Subcutaneous abdominal adipose tissue (tissue), 5 donors: ENCODE measurements around the gene ANO10.
"Not testable (repeated sequence)": the region's sequence is repeated elsewhere in the genome, so short reads cannot be mapped to it uniquely, and the experiment has no call there.

Experiments used
- H3K27ac ChIP-seq: one replicate; pipeline ENCODE4 v1.7.0; 2013; ENCODE audit warnings: low read depth, mild to moderate bottlenecking, inconsistent platforms, low read length, moderate library complexity
- H3K27me3 ChIP-seq, 5 donors: one replicate each; pipeline ENCODE4 v1.7.0; 2013; ENCODE audit warnings: low read length in 5 of 5, inconsistent platforms in 1 of 5; ENCODE audit not compliant: control insufficient read depth in 5 of 5, insufficient read depth in 4 of 5
- H3K36me3 ChIP-seq, 5 donors: one replicate each; pipeline ENCODE4 v1.7.0; 2013; ENCODE audit warnings: low read length in 5 of 5; ENCODE audit not compliant: control insufficient read depth in 5 of 5, insufficient read depth in 5 of 5
- H3K4me1 ChIP-seq, 5 donors: one replicate each; pipeline ENCODE4 v1.7.0; 2013; ENCODE audit warnings: low read length in 5 of 5, mild to moderate bottlenecking in 3 of 5, moderate library complexity in 1 of 5; ENCODE audit not compliant: control insufficient read depth in 5 of 5, insufficient read depth in 5 of 5
- H3K4me3 ChIP-seq, 5 donors: one replicate each; pipeline ENCODE4 v1.7.0; 2013; ENCODE audit warnings: low read length in 5 of 5, low read depth in 1 of 5
- H3K9ac ChIP-seq, 5 donors: one replicate each; pipeline ENCODE4 v1.7.0; 2013; ENCODE audit warnings: low read length in 5 of 5, mild to moderate bottlenecking in 4 of 5, moderate library complexity in 3 of 5
- H3K9me3 ChIP-seq, 5 donors: one replicate each; pipeline ENCODE4 v1.7.0; 2013; ENCODE audit warnings: low read length in 5 of 5; ENCODE audit not compliant: control insufficient read depth in 5 of 5
- donor health status: healthy.
- donor health status: healthy.
- donor health status: healthy.
- donor health status: healthy.
- donor health status: healthy.

ANO10 gene

GRCh38 chr3:43364926-43365325, 256.9 kb downstream of the ANO10 start:
- Histone ChIP-seq H3K9ac (no peak overlapping the region), H3K27me3 (peaks cover 0 to 2% (median 0%) of the 10 kb centered on the region in 5 donors), H3K4me3 (no peak overlapping the region), H3K27ac (no peak overlapping the region), H3K36me3 (peaks cover 0 to 15% (median 4%) of the 10 kb centered on the region in 5 donors), H3K4me1 (peaks cover 14 to 50% (median 29%) of the 10 kb centered on the region in 5 donors), H3K9me3 (no peaks in the 10 kb centered on the region)

GRCh38 chr3:43364494-43364893, 257.3 kb downstream of the ANO10 start:
- Histone ChIP-seq H3K4me1 (peaks cover 14 to 50% (median 29%) of the 10 kb centered on the region in 5 donors), H3K9ac (no peak overlapping the region), H3K9me3 (no peaks in the 10 kb centered on the region), H3K27me3 (peaks cover 0 to 2% (median 0%) of the 10 kb centered on the region in 5 donors), H3K27ac (no peak overlapping the region), H3K4me3 (no peak overlapping the region), H3K36me3 (peaks cover 0 to 15% (median 4%) of the 10 kb centered on the region in 5 donors)

- H3K36me3 ChIP-seq = peaks cover 0 to 15% (median 4%) of the 10 kb centered on the region in 5 donors
Measured at GRCh38 chr3:43363621-43364266, 258.1 kb downstream of the ANO10 start.

GRCh38 chr3:43362961-43363360, 258.9 kb downstream of the ANO10 start:
- peaks cover 0 to 15% (median 4%) of the 10 kb centered on the region in 5 donors for H3K36me3 ChIP-seq
- peaks cover 14 to 50% (median 29%) of the 10 kb centered on the region in 5 donors for H3K4me1 ChIP-seq
- peaks cover 0 to 2% (median 0%) of the 10 kb centered on the region in 5 donors for H3K27me3 ChIP-seq
- no peaks in the 10 kb centered on the region for H3K9me3 ChIP-seq
- H3K9ac ChIP-seq = no peak overlapping the region
- H3K4me3 ChIP-seq = no peak overlapping the region
- H3K27ac ChIP-seq = no peak overlapping the region

More at GRCh38 chr3:43363621-43364266, 258.1 kb downstream of the ANO10 start:
- Histone ChIP-seq H3K27ac (no peak overlapping the region), H3K4me1 (peaks cover 14 to 50% (median 29%) of the 10 kb centered on the region in 5 donors), H3K9ac (peak overlapping the region in 1 of 5 donors; percentile 38), H3K4me3 (peak overlapping the region in 1 of 5 donors; percentile 17), H3K9me3 (no peaks in the 10 kb centered on the region), H3K27me3 (peaks cover 0 to 2% (median 0%) of the 10 kb centered on the region in 5 donors)

GRCh38 chr3:43362183-43362582, 259.6 kb downstream of the ANO10 start:
- Histone ChIP-seq H3K27ac (no peak overlapping the region), H3K4me1 (peaks cover 13 to 49% (median 29%) of the 10 kb centered on the region in 5 donors), H3K36me3 (peaks cover 0 to 15% (median 4%) of the 10 kb centered on the region in 5 donors)

GRCh38 chr3:43361077-43361476, 260.7 kb downstream of the ANO10 start:
- Histone ChIP-seq H3K9ac (no peak overlapping the region), H3K27ac (no peak overlapping the region), H3K9me3 (peaks cover 0 to 5% (median 0%) of the 10 kb centered on the region in 5 donors), H3K27me3 (peaks cover 0 to 2% (median 0%) of the 10 kb centered on the region in 5 donors), H3K36me3 (peaks cover 0 to 15% (median 4%) of the 10 kb centered on the region in 5 donors), H3K4me1 (peaks cover 7 to 38% (median 18%) of the 10 kb centered on the region in 5 donors), H3K4me3 (no peak overlapping the region)

More at GRCh38 chr3:43362183-43362582, 259.6 kb downstream of the ANO10 start:
- H3K9me3 ChIP-seq = no peaks in the 10 kb centered on the region
- no peak overlapping the region for H3K4me3 ChIP-seq
- peaks cover 0 to 2% (median 0%) of the 10 kb centered on the region in 5 donors for H3K27me3 ChIP-seq
- no peak overlapping the region for H3K9ac ChIP-seq

- peaks cover 0 to 20% (median 7%) of the 10 kb centered on the region in 5 donors for H3K4me1 ChIP-seq
- H3K4me3 ChIP-seq, H3K9ac ChIP-seq, H3K27me3 ChIP-seq, H3K27ac ChIP-seq, H3K36me3 ChIP-seq: not testable (repeated sequence)
- peaks cover 16 to 31% (median 30%) of the 10 kb centered on the region in 5 donors for H3K9me3 ChIP-seq
Measured at GRCh38 chr3:43356033-43356432, 265.8 kb downstream of the ANO10 start.

GRCh38 chr3:43353923-43354670, 267.7 kb downstream of the ANO10 start:
- peaks cover 18 to 23% (median 21%) of the 10 kb centered on the region in 5 donors for H3K36me3 ChIP-seq

GRCh38 chr3:43353393-43353792, 268.4 kb downstream of the ANO10 start:
- H3K27me3 ChIP-seq = no peaks in the 10 kb centered on the region
- H3K27ac ChIP-seq = no peak overlapping the region
- peaks cover 16 to 31% (median 30%) of the 10 kb centered on the region in 5 donors for H3K9me3 ChIP-seq
- no peak overlapping the region for H3K9ac ChIP-seq
- peaks cover 18 to 30% (median 28%) of the 10 kb centered on the region in 5 donors for H3K36me3 ChIP-seq
- peaks cover 0 to 19% (median 10%) of the 10 kb centered on the region in 5 donors for H3K4me1 ChIP-seq
- H3K4me3 ChIP-seq = peak overlapping the region in 1 of 5 donors; percentile 9

More at GRCh38 chr3:43353923-43354670, 267.7 kb downstream of the ANO10 start:
- Histone ChIP-seq H3K9ac (no peak overlapping the region), H3K4me1 (peaks cover 0 to 14% (median 10%) of the 10 kb centered on the region in 5 donors), H3K4me3 (no peak overlapping the region), H3K9me3 (peaks cover 16 to 31% (median 30%) of the 10 kb centered on the region in 5 donors), H3K27me3 (no peaks in the 10 kb centered on the region), H3K27ac (peak overlapping the region; percentile 55)
